B cell (primary cell): Measurements from ENCODE around the gene COL2A1. TPM values are rescaled to one million over a fixed set of nuclear protein-coding genes. Genes with fewer than 3 reads are reported as not detected.

Experiments used
- ATAC-seq: fragments of 200-7000 bp; cut with Tn5 transposase; one replicate; pipeline ENCODE4 v1.10.0; 2021; ENCODE audit warnings: low read depth, mild to moderate bottlenecking, moderate number of reproducible peaks, moderate library complexity
- CTCF ChIA-PET: fragments of 350-600 bp; sonication (Branson Sonifier 250); formaldehyde crosslinking; loops from one replicate; lab custom pipeline; 2021; ENCODE audit warnings: antibody characterized with exemption, inconsistent platforms; lab: Charles Lee
- POLR2A ChIA-PET: fragments of 350-600 bp; sonication (Branson Sonifier 250); formaldehyde crosslinking; loops from one replicate; lab custom pipeline; 2021; ENCODE audit warnings: antibody characterized with exemption; lab: Charles Lee
- DNase-seq: peaks from one replicate; pipeline ENCODE4 v3.0.0; 2013
- H2AFZ ChIP-seq: 2 replicates; pipeline ENCODE4 v1.6.1; 2012; ENCODE audit warnings: mild to moderate bottlenecking, low read depth, low read length; ENCODE audit not compliant: insufficient read depth, poor library complexity, severe bottlenecking
- H3K27ac ChIP-seq, 2 donors: 1 replicate in 1 of 2; 2 replicates in 1 of 2; pipeline ENCODE4 v1.5.1; 2012 to 2013; ENCODE audit warnings: low read length in 2 of 2, mild to moderate bottlenecking in 2 of 2, moderate library complexity in 1 of 2
- H3K27me3 ChIP-seq, 4 experiments: fragments of 200-600 bp in 1 of 4; sonication (generic) in 1 of 4; replicated peaks in 1 of 4; 1 replicate in 2 of 4; 2 replicates in 2 of 4; pipeline versions ENCODE4 v1.6.1 to v1.7.0; 2013 to 2016; ENCODE audit warnings: low read length in 3 of 4, mild to moderate bottlenecking in 2 of 4, mixed read lengths in 1 of 4, moderate library complexity in 1 of 4; ENCODE audit not compliant: insufficient read depth in 4 of 4, control insufficient read depth in 3 of 4; ENCODE audit errors: control extremely low read depth in 1 of 4
- H3K36me3 ChIP-seq, 2 experiments: replicated peaks in 1 of 2; 1 replicate in 1 of 2; 2 replicates in 1 of 2; pipeline versions ENCODE4 v1.6.1 to v1.7.1; 2013; ENCODE audit warnings: low read length in 1 of 2; ENCODE audit not compliant: insufficient read depth in 2 of 2, control insufficient read depth in 1 of 2; ENCODE audit errors: control extremely low read depth in 1 of 2, extremely low read depth in 1 of 2
- H3K4me1 ChIP-seq, 2 donors: fragments of 200-600 bp in 1 of 2; sonication (generic) in 1 of 2; 1 replicate in 1 of 2; 2 replicates in 1 of 2; pipeline versions ENCODE4 v1.5.1 to v1.6.1; 2013 to 2017; ENCODE audit warnings: low read length in 2 of 2; ENCODE audit not compliant: control insufficient read depth in 2 of 2, insufficient read depth in 2 of 2
- H3K4me2 ChIP-seq: replicated peaks from 2 replicates; pipeline ENCODE3; 2012; ENCODE audit warnings: mild to moderate bottlenecking, low read depth, low read length; ENCODE audit not compliant: poor library complexity, severe bottlenecking
- H3K4me3 ChIP-seq, 5 experiments: fragments of 200-600 bp in 1 of 5; sonication (generic) in 1 of 5; 1 replicate in 3 of 5; 2 replicates in 2 of 5; pipeline versions ENCODE4 v1.5.1 to v1.7.0; 2011 to 2016; ENCODE audit warnings: low read length in 4 of 5, mild to moderate bottlenecking in 4 of 5, low read depth in 2 of 5, control low read depth in 1 of 5, moderate library complexity in 1 of 5; ENCODE audit not compliant: insufficient read depth in 1 of 5; ENCODE audit errors: control extremely low read depth in 1 of 5, extremely low read depth in 1 of 5
- H3K79me2 ChIP-seq: fragments of 200-600 bp; sonication (generic); one replicate; pipeline ENCODE4 v1.6.0; 2016; ENCODE audit warnings: low read length; ENCODE audit not compliant: control insufficient read depth, insufficient read depth
- H3K9ac ChIP-seq: fragments of 200-600 bp; sonication (generic); 2 replicates; pipeline ENCODE4 v1.6.1; 2017; ENCODE audit warnings: mild to moderate bottlenecking, low read length, moderate library complexity
- H3K9me3 ChIP-seq, 3 donors: one replicate each; pipeline versions ENCODE4 v1.6.1 to v1.7.1; 2013; ENCODE audit warnings: low read length in 2 of 3; ENCODE audit not compliant: control insufficient read depth in 2 of 3, insufficient read depth in 1 of 3; ENCODE audit errors: control extremely low read depth in 1 of 3
- H4K20me1 ChIP-seq: 2 replicates; pipeline ENCODE4 v1.6.0; 2012; ENCODE audit warnings: mild to moderate bottlenecking, low read length; ENCODE audit not compliant: insufficient read depth, control insufficient read depth, poor library complexity, severe bottlenecking
- H3K27ac Mint-ChIP-seq: one replicate; pipeline ENCODE4 v1.8.0; 2021; ENCODE audit warnings: mixed read lengths
- H3K27me3 Mint-ChIP-seq: one replicate; pipeline ENCODE4 v1.8.0; 2021; ENCODE audit warnings: mixed read lengths
- H3K4me1 Mint-ChIP-seq: one replicate; pipeline ENCODE4 v1.8.0; 2021; ENCODE audit warnings: mixed read lengths
- H3K4me3 Mint-ChIP-seq: one replicate; pipeline ENCODE4 v1.8.0; 2021; ENCODE audit warnings: mixed read lengths
- H3K9me3 Mint-ChIP-seq: one replicate; pipeline ENCODE4 v1.8.0; 2022; ENCODE audit warnings: mixed read lengths; ENCODE audit not compliant: insufficient read depth
- EZH2 ChIP-seq: IDR thresholded peaks from 2 replicates; pipeline ENCODE4 v1.6.1; 2012; ENCODE audit warnings: borderline replicate concordance, low read depth, mild to moderate bottlenecking, moderate library complexity, low read length; ENCODE audit not compliant: insufficient read depth, poor library complexity, severe bottlenecking
- WGBS: methylation state at CpG from one replicate; pipeline ENCODE4 v1.1.5; 2013; ENCODE audit warnings: missing lambda C conversion rate; ENCODE audit not compliant: insufficient coverage; 5-methylcytosine and 5-hydroxymethylcytosine counted together
- intact Hi-C: fragments of 100-400 bp; cut with micrococcal nuclease; formaldehyde crosslinking; loops from one replicate; pipeline ENCODE4 v1.10.0; 2022
- polyA plus RNA-seq: library from polyadenylated mRNA; depleted of rRNA; stranded (reverse); fragments of >200 nt; gene quantifications from 2 replicates; pipeline ENCODE4 v1.2.3, GENCODE V29; 2012
- total RNA-seq, 2 donors: library from RNA; stranded (reverse); fragments of 120-200 nt in 1 of 2; gene quantifications; 1 replicate in 1 of 2; 2 replicates in 1 of 2; pipeline versions ENCODE4 v1.2.3 to v1.2.4, GENCODE V29; 2013 to 2022
- TF ChIP-seq, protein P1 (sequence below): fragments of 200-600 bp; IDR thresholded peaks from one replicate; pipeline ENCODE4 v1.8.0; 2022; ENCODE audit warnings: antibody characterized with exemption, mild to moderate bottlenecking

COL2A1 gene
- total and polyA plus RNA-seq, 2 donors (not counting 1 experiment from before 2014, with no cell fraction given) = not detected

DNA sequence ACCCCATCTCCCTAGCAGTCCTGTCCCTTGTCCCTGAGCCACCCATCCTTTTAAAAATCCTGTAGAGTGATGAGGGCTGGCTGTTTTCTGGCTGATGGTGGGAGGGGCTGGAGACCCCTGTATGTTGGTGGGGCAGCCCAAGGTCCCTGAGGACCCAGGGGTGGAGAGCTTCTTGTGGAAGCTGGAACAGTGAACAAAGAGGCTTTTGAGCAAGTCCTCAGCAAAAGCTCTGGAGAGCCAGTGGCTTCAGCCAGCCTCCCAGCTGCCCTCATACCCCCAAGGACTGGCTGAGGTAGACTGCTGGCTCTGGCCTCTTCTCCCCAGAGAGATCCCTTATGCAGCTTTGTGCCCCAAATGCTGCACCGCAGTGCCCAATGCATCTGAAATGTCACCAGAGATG is 29.2 kb upstream of the COL2A1 start:
- Histone ChIP-seq H3K27ac (no peak overlapping the region), H3K9me3 (no peaks in the 10 kb centered on the region), H3K4me2 (no peak overlapping the region), H3K9ac (no peak overlapping the region), H3K4me1 (peaks cover 13 to 18% of the 10 kb centered on the region in 2 donors), H2AFZ (no peak overlapping the region), H3K79me2 (no peaks in the 10 kb centered on the region), H3K27me3 (peaks cover 0 to 2% (median 0%) of the 10 kb centered on the region in 4 experiments), H4K20me1 (no peaks in the 10 kb centered on the region), H3K4me3 (no peak overlapping the region), H3K36me3 (no peaks in the 10 kb centered on the region)
- POLR2A ChIA-PET = no interaction called here
- DNase-seq (no peak), ATAC-seq (no peak)
- CTCF ChIA-PET = no interaction called here
- no CpG with 5 or more reads among the region's 1 CpG for WGBS
- TF ChIP-seq EZH2 = no peak
- TF ChIP-seq, protein P1, sequence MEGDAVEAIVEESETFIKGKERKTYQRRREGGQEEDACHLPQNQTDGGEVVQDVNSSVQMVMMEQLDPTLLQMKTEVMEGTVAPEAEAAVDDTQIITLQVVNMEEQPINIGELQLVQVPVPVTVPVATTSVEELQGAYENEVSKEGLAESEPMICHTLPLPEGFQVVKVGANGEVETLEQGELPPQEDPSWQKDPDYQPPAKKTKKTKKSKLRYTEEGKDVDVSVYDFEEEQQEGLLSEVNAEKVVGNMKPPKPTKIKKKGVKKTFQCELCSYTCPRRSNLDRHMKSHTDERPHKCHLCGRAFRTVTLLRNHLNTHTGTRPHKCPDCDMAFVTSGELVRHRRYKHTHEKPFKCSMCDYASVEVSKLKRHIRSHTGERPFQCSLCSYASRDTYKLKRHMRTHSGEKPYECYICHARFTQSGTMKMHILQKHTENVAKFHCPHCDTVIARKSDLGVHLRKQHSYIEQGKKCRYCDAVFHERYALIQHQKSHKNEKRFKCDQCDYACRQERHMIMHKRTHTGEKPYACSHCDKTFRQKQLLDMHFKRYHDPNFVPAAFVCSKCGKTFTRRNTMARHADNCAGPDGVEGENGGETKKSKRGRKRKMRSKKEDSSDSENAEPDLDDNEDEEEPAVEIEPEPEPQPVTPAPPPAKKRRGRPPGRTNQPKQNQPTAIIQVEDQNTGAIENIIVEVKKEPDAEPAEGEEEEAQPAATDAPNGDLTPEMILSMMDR = no peak
- no peaks in the 10 kb centered on the region for H3K27me3 Mint-ChIP-seq
- no peak overlapping the region for H3K27ac Mint-ChIP-seq
- no peak overlapping the region for H3K4me3 Mint-ChIP-seq
- no peaks in the 10 kb centered on the region for H3K9me3 Mint-ChIP-seq
- peaks cover 20% of the 10 kb centered on the region for H3K4me1 Mint-ChIP-seq
- intact Hi-C loops = no loop called here

DNA sequence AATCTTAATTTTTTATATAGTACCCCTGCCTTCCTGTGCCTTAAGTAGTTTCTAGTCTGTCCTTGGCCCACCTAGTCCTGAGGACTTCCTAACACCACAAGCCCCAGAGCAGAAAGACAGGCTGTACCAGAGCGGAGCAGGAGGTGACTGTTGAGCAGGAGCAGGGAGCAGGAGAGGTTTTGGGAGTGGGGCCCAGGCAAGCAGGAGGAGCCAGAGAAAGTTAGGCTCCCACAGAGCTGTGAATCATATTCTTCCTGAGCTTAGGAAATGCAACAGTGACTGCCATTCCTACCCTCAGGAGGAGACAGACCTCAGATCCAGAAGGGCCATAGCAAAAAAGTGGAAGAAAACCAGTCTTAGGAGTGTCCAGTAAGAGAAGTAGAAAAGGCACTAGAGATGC is 28.3 kb upstream of the COL2A1 start:
- Histone ChIP-seq H3K27ac (no peak overlapping the region), H3K4me1 (peaks cover 10% of the 10 kb centered on the region in 2 donors), H4K20me1 (no peaks in the 10 kb centered on the region), H3K9me3 (no peaks in the 10 kb centered on the region), H3K9ac (no peak overlapping the region), H3K4me2 (no peak overlapping the region), H3K27me3 (peaks cover 0 to 2% (median 0%) of the 10 kb centered on the region in 4 experiments), H3K79me2 (no peaks in the 10 kb centered on the region), H3K36me3 (no peaks in the 10 kb centered on the region), H2AFZ (no peak overlapping the region), H3K4me3 (no peak overlapping the region)
- no CpG with 5 or more reads among the region's 1 CpG for WGBS
- Mint-ChIP-seq H3K9me3 (no peaks in the 10 kb centered on the region), H3K4me3 (no peak overlapping the region), H3K27me3 (no peaks in the 10 kb centered on the region), H3K4me1 (peaks cover 16% of the 10 kb centered on the region), H3K27ac (no peak overlapping the region)
- ChIA-PET CTCF (no interaction called here), POLR2A (no interaction called here)
- TF ChIP-seq, protein P1 = no peak
- TF ChIP-seq EZH2 = no peak
- DNase-seq (no peak), ATAC-seq (no peak)
- intact Hi-C loops = no loop called here
